Esophagus muscularis mucosa (tissue), 2 donors: ENCODE data around the gene AP5B1.

Experiments used
- POLR2A ChIP-seq: fragments of 450-650 bp; IDR thresholded peaks from one replicate; pipeline ENCODE4 v1.6.1; 2017; ENCODE audit warnings: antibody characterized with exemption, moderate library complexity, mild to moderate bottlenecking, low read depth
- POLR2AphosphoS5 ChIP-seq, 2 donors: sonication (generic); formaldehyde crosslinking; IDR thresholded peaks; one replicate each; pipeline ENCODE4 v1.6.1; 2017; ENCODE audit warnings: antibody characterized with exemption in 2 of 2

DNA sequence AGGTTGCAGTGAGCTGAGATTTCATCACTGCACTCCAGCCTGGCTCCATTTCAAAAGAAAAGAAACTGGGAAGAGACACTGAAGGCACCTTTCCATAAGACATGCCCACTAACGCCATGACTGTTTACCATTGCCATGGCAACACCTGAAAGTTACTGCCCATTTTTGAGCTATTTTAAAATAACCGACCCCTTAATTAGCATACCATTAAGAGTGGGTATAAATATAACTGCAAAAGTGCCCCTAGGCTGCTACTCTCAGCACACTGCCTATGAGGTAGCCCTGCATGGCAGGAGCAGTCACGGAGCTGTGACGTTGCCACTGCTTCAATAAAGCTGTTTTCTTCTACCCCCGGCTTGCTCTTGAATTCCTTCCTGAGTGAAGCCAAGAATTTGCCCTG, 50.3 kb downstream of the AP5B1 start:
- TF ChIP-seq POLR2AphosphoS5 (IDR thresholded peaks at IDR 0.05) (no peak), POLR2A (no peak)
